Activated T-cell treated with anti-CD3 and anti-CD28 coated beads for 1 hour (primary cell): ENCODE data around the gene PGP.

Experiments used
- DNase-seq: peaks from one replicate; pipeline ENCODE4 v3.0.0-alpha.2; 2020; ENCODE audit warnings: low read depth

PGP gene

GRCh38 chr16:2199095-2199494 is 15.5 kb downstream of the PGP start:
- DNase-seq, result no peak

GRCh38 chr16:2198283-2198682 is 16.4 kb downstream of the PGP start:
- no peak for DNase-seq

GRCh38 chr16:2197765-2198164 is 16.9 kb downstream of the PGP start:
- no peak for DNase-seq

GRCh38 chr16:2196981-2197511 is 17.6 kb downstream of the PGP start:
- no peak for DNase-seq

- DNase-seq, result no peak
These were observed 18.3 kb downstream of the PGP start, which contains the start of gene CASKIN1 for GRCh38 chr16:2196162-2196980. Gene CASKIN1, minus strand, starts transcription at chr16:2196605. Its CDS starts 173 bp downstream, at chr16:2196432.

- DNase-seq, result no peak
These were observed 19.1 kb downstream of the PGP start for GRCh38 chr16:2195322-2196161.

GRCh38 chr16:2194852-2195321 is 19.8 kb downstream of the PGP start:
- DNase-seq, result peak; percentile 31

GRCh38 chr16:2194166-2194834 is 20.3 kb downstream of the PGP start:
- no peak for DNase-seq

- DNase-seq, result no peak
These were observed 23.3 kb downstream of the PGP start for GRCh38 chr16:2191446-2191706.

- no peak for DNase-seq
These were observed 23.8 kb downstream of the PGP start for GRCh38 chr16:2190659-2191445.

- no peak for DNase-seq
These were observed 24.5 kb downstream of the PGP start for GRCh38 chr16:2190002-2190658.

- DNase-seq, result no peak
These were observed 25.3 kb downstream of the PGP start for GRCh38 chr16:2189252-2189893.

- no peak for DNase-seq
These were observed 26.2 kb downstream of the PGP start for GRCh38 chr16:2188395-2188794.

GRCh38 chr16:2187212-2187611 is 27.4 kb downstream of the PGP start:
- no peak for DNase-seq

GRCh38 chr16:2186505-2186904 is 28.1 kb downstream of the PGP start:
- no peak for DNase-seq

- no peak for DNase-seq
These were observed 28.6 kb downstream of the PGP start for GRCh38 chr16:2186064-2186463.

GRCh38 chr16:2184962-2185361 is 29.7 kb downstream of the PGP start:
- no peak for DNase-seq

GRCh38 chr16:2184346-2184745 is 30.3 kb downstream of the PGP start:
- no peak for DNase-seq

- DNase-seq, result no peak
These were observed 31.0 kb downstream of the PGP start for GRCh38 chr16:2183671-2184070.

- no peak for DNase-seq
These were observed 32.7 kb downstream of the PGP start for GRCh38 chr16:2181952-2182351.
